Measurements from ENCODE around the gene ATXN3L.

ATXN3L gene

GRCh38 chrX:13281289-13281688 lies 38.6 kb downstream of the ATXN3L start:
- ChIA-PET CTCF (interaction anchor here (1.1 kb wide), 1 partner anchor 20 kb away, joined by 4 read pairs; no protein-coding TSS in a partner anchor), POLR2A (no interaction called here)
- TF ChIP-seq CTCF (IDR thresholded peaks at IDR 0.05; ENCODE audit: control extremely low read depth, extremely low read depth, low read depth, missing control alignments): no peak
- no peak for DNase-seq (ENCODE audit: extremely low spot score)

GRCh38 chrX:13279279-13280018 lies 40.4 kb downstream of the ATXN3L start:
- TF ChIP-seq CTCF (IDR thresholded peaks at IDR 0.05; ENCODE audit: control extremely low read depth, extremely low read depth, low read depth, missing control alignments): no peak
- POLR2A ChIA-PET: no interaction called here

GRCh38 chrX:13277539-13277938 lies 42.3 kb downstream of the ATXN3L start:
- POLR2A ChIA-PET: no interaction called here
- no peak for DNase-seq (ENCODE audit: extremely low spot score)
- CTCF ChIA-PET: no interaction called here

More at GRCh38 chrX:13279279-13280018, 40.4 kb downstream of the ATXN3L start:
- CTCF ChIA-PET: no interaction called here
- DNase-seq (ENCODE audit: extremely low spot score): no peak

GRCh38 chrX:13276991-13277390 lies 42.9 kb downstream of the ATXN3L start:
- ChIA-PET CTCF (no interaction called here), POLR2A (no interaction called here)
- no peak for DNase-seq (ENCODE audit: extremely low spot score)
- no peak for TF ChIP-seq CTCF (IDR thresholded peaks at IDR 0.05; ENCODE audit: control extremely low read depth, extremely low read depth, low read depth, missing control alignments)

More at GRCh38 chrX:13277539-13277938, 42.3 kb downstream of the ATXN3L start:
- TF ChIP-seq CTCF (IDR thresholded peaks at IDR 0.05; ENCODE audit: control extremely low read depth, extremely low read depth, low read depth, missing control alignments): no peak

- DNase-seq (ENCODE audit: extremely low spot score): no peak
- ChIA-PET CTCF (interaction anchor here (1.9 kb wide), 1 partner anchor 9 kb away, joined by 6 read pairs; no protein-coding TSS in a partner anchor), POLR2A (no interaction called here)
- TF ChIP-seq CTCF (IDR thresholded peaks at IDR 0.05; ENCODE audit: control extremely low read depth, extremely low read depth, low read depth, missing control alignments): no peak
Observed at GRCh38 chrX:13275031-13275430, 44.8 kb downstream of the ATXN3L start.

- no peak for DNase-seq (ENCODE audit: extremely low spot score)
- CTCF ChIA-PET: no interaction called here
- POLR2A ChIA-PET: no interaction called here
- no peak for TF ChIP-seq CTCF (IDR thresholded peaks at IDR 0.05; ENCODE audit: control extremely low read depth, extremely low read depth, low read depth, missing control alignments)
Observed at GRCh38 chrX:13272426-13272825, 47.4 kb downstream of the ATXN3L start.
